ENCODE measurements around the gene PTTG1IP. TPM values are rescaled to one million over a fixed set of nuclear protein-coding genes. Genes with fewer than 3 reads are reported as not detected.

The PTTG1IP gene
- total RNA-seq, 2 donors from 2014 or later: 284 to 303 TPM

DNA sequence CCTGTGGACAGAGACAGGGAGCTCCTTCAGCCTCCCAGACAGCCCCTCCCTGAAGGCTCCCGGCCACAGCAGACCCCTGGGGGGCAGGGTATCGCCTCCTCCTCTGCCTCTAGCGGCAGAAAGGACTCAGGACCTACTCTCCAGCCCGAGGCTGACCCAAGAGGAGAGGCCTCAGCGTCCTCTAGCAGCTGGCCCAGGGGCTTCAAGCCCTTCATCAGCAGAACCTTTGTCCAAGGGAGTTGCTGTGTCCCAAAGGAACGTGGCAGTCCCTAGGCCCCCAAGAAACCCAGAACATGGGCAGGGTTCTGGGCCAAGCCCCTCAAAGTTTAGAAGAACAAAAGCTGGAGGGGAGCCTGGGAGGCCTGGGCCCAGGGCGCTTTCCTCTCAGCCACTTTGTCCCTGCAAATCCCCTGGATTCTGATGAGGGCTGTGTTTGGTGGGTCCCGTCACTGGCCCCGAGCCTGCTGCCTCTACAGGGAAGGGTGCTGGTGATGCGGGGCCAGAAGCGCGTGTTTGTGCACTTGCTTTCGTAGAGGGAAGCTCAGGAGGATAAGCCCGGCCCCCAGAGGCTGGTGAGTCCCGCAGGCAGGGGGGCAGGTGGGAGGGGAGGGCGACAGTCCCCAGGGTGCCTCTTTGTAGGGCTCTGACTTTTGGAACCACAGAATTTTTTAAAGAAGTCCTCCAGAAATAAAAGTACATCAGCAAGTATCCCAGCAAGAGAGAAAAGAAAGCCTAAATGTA is 33.9 kb upstream of the PTTG1IP start:
- H3K4me3 ChIP-seq: no peak overlapping the region
- no peak for DNase-seq (ENCODE audit: low spot score)
- peaks cover 0 to 8% of the 10 kb centered on the region in 2 donors for H3K4me1 ChIP-seq
- H3K27ac ChIP-seq: no peak overlapping the region
- no peaks in the 10 kb centered on the region for H3K9me3 ChIP-seq
- TF ChIP-seq, protein P1, sequence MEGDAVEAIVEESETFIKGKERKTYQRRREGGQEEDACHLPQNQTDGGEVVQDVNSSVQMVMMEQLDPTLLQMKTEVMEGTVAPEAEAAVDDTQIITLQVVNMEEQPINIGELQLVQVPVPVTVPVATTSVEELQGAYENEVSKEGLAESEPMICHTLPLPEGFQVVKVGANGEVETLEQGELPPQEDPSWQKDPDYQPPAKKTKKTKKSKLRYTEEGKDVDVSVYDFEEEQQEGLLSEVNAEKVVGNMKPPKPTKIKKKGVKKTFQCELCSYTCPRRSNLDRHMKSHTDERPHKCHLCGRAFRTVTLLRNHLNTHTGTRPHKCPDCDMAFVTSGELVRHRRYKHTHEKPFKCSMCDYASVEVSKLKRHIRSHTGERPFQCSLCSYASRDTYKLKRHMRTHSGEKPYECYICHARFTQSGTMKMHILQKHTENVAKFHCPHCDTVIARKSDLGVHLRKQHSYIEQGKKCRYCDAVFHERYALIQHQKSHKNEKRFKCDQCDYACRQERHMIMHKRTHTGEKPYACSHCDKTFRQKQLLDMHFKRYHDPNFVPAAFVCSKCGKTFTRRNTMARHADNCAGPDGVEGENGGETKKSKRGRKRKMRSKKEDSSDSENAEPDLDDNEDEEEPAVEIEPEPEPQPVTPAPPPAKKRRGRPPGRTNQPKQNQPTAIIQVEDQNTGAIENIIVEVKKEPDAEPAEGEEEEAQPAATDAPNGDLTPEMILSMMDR (IDR thresholded peaks at IDR 0.05): no peak
- H3K36me3 ChIP-seq: no peaks in the 10 kb centered on the region
- no peaks in the 10 kb centered on the region for H3K27me3 ChIP-seq

DNA sequence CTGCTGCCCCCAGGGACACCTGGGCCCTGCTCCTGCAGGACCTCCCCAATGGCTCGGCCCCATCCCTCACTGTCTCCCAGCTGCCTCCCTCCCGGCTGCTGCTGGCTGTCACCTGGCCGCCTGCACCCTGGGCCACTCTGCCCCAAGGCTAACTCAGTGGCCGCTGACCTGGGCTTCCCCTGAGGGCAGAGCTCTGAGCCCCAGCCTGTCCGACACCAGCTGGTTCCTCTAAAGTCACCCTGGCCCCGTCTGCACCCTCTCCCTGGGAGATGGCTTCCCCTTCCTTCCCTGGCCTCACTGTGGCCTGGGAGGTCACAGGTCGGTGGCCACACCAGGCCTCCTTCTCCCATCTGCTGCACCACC is 32.2 kb upstream of the PTTG1IP start:
- H3K4me1 ChIP-seq: peaks cover 0 to 3% of the 10 kb centered on the region in 2 donors

DNA sequence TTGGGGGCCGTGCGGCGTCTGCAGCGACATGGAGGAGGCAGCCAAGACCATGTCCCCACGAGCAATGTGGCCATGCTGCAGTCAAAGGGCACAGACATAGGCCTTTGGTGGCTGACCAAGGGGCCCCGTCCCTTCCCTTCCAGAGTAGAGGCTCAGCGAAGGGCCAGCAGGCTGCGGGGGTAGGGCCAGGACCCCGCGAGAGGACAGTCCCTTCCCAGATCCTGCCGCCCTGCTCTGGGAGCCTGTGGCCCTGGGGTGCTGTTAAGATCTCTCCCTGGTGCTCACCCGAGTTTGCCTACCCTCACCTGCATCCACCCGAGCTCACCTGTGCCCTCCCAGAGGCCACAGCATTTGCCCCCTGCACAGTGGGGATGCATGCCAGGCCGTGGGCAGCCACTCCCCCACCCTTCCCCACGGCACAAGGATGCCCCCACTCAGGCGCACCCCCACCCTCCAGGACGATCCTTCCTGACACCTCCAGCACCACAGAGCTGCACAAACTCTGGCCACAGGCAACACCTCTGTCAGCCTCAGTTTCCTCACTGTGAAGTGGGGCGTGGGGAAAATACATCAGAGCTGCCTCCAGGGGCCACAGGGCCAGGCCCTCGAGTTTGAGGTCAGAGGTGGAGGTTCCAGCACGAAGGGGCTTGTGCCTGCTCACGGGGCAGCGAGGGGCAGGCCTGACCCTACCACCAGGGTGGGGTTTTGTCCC is 31.7 kb upstream of the PTTG1IP start:
- TF ChIP-seq, protein P1 (IDR thresholded peaks at IDR 0.05): no peak
- Histone ChIP-seq H3K4me1 (no peaks in the 10 kb centered on the region), H3K4me3 (no peak overlapping the region), H3K27ac (no peak overlapping the region), H3K36me3 (no peaks in the 10 kb centered on the region), H3K27me3 (no peaks in the 10 kb centered on the region), H3K9me3 (no peaks in the 10 kb centered on the region)
- no peak for DNase-seq (ENCODE audit: low spot score)

More for the DNA sequence above, 32.2 kb upstream of the PTTG1IP start:
- H3K27me3 ChIP-seq: no peaks in the 10 kb centered on the region
- DNase-seq (ENCODE audit: low spot score): no peak
- no peak overlapping the region for H3K27ac ChIP-seq
- TF ChIP-seq, protein P1 (IDR thresholded peaks at IDR 0.05): no peak
- no peaks in the 10 kb centered on the region for H3K9me3 ChIP-seq
- H3K4me3 ChIP-seq: no peak overlapping the region
- no peaks in the 10 kb centered on the region for H3K36me3 ChIP-seq

DNA sequence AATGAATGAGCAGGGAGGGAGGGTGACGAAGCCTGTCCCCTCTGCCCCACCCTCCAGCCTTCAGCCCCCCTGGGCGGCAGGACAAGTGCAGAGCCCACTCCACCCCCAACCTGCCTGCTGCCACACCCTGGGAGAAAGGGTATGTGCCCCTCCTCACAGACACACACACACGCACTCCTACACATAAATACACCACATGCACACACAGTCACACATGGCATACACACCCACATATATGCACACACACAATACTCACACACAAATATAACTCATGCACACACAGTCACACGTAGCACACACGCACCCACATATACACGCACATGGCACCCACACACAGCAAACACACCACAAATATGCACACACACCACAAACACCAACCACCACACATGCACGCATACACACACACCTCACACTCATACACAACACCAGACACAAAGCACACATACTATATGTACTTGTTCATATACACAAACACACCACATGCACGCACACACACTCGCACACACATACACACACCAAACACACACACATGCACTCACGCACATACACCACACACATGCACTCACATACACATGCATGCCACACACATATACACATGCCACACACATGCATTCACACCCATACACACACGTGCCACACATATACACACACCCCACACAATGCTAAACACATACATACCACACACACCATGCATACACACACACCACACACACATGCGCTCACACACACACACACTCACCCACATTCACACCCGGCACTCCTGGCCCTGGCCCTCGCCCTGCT is 30.8 kb upstream of the PTTG1IP start:
- Histone ChIP-seq H3K27ac (no peak overlapping the region), H3K9me3 (no peaks in the 10 kb centered on the region), H3K36me3 (no peaks in the 10 kb centered on the region), H3K4me1 (no peaks in the 10 kb centered on the region), H3K27me3 (no peaks in the 10 kb centered on the region), H3K4me3 (no peak overlapping the region)
- DNase-seq (ENCODE audit: low spot score): no peak
- TF ChIP-seq, protein P1 (IDR thresholded peaks at IDR 0.05): no peak

DNA sequence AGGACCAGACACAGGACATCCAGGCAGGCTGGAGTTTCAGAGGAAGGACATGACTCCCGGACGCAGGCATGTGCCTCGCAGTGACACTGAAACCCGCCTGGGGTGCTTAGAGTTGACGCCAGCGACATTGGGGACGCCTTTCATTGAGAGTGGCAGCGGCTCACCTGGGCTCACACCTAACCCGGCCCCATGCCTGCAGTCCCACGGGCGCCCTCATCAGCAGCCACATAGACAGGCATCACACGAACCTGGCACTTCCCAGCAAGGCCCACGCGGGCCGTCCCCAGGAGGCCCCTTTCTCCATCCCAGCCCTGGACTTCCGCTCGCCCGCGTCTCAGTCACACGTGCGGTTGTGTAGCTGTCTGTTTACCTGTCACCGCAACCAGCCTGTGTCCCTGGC is 30.2 kb upstream of the PTTG1IP start:
- H3K27me3 ChIP-seq: no peaks in the 10 kb centered on the region
- TF ChIP-seq, protein P1 (IDR thresholded peaks at IDR 0.05): no peak
- no peak overlapping the region for H3K27ac ChIP-seq
- no peak for DNase-seq (ENCODE audit: low spot score)
- no peaks in the 10 kb centered on the region for H3K4me1 ChIP-seq
- H3K36me3 ChIP-seq: no peaks in the 10 kb centered on the region
- no peak overlapping the region for H3K4me3 ChIP-seq
- H3K9me3 ChIP-seq: no peaks in the 10 kb centered on the region
